GM23338 (cell line): ENCODE data around the gene SETDB1. TPM values are rescaled to one million over a fixed set of nuclear protein-coding genes. Genes with fewer than 3 reads are reported as not detected.

Experiments
- CREB1 ChIP-seq: fragments of 250-450 bp; sonication (Bioruptor Pico); IDR thresholded peaks from 2 replicates; pipeline ENCODE4 v1.5.0; 2020; ENCODE audit warnings: low read depth, mild to moderate bottlenecking, moderate library complexity
- EZH2 ChIP-seq: fragments of 200-600 bp; sonication (generic); IDR thresholded peaks from one replicate; pipeline ENCODE4 v1.8.0; 2017; ENCODE audit warnings: antibody characterized with exemption, mild to moderate bottlenecking, low read depth; ENCODE audit not compliant: unreplicated experiment
- EZH2phosphoT487 ChIP-seq: fragments of 200-600 bp; sonication (generic); IDR thresholded peaks from one replicate; pipeline ENCODE4 v1.8.1; 2018; ENCODE audit warnings: antibody characterized with exemption; ENCODE audit not compliant: unreplicated experiment
- JUNB ChIP-seq: IDR thresholded peaks from one replicate; pipeline ENCODE4 v1.6.1; 2016; ENCODE audit warnings: antibody characterized with exemption; ENCODE audit not compliant: unreplicated experiment
- NANOG ChIP-seq: IDR thresholded peaks from 2 replicates; pipeline ENCODE4 v1.6.1; 2016; ENCODE audit warnings: antibody characterized with exemption, borderline replicate concordance
- POLR2AphosphoS5 ChIP-seq: IDR thresholded peaks from 2 replicates; pipeline ENCODE4 v1.6.1; 2016; ENCODE audit warnings: antibody characterized with exemption, low read depth
- ZNF114 ChIP-seq: fragments of 250-450 bp; sonication (Bioruptor Pico); IDR thresholded peaks from 2 replicates; pipeline ENCODE4 v1.5.0; 2020; ENCODE audit warnings: mild to moderate bottlenecking, moderate library complexity
- ZNF331 ChIP-seq: fragments of 250-450 bp; sonication (Bioruptor Pico); IDR thresholded peaks from 2 replicates; pipeline ENCODE4 v1.5.0; 2020; ENCODE audit warnings: low read depth, mild to moderate bottlenecking, moderate library complexity
- polyA plus RNA-seq: library from polyadenylated mRNA; unstranded; fragments of >200 nt; fragmentation: Nextera tagmentation; extraction: Ambion mirVana; gene quantifications from 2 replicates; pipeline ENCODE4 v1.2.1, GENCODE V29; 2016
- total RNA-seq: library from RNA; depleted of rRNA; stranded (reverse); fragments of >200 nt; shearing (Covaris generic); gene quantifications from 2 replicates; pipeline ENCODE4 v1.2.3, GENCODE V29; 2014
- TF ChIP-seq, protein P1 (sequence below): fragments of 250-450 bp; sonication (Bioruptor Pico); IDR thresholded peaks from 2 replicates; pipeline ENCODE4 v1.5.0; 2020; ENCODE audit warnings: mild to moderate bottlenecking, moderate library complexity
- TF ChIP-seq, protein P2 (sequence below), 2 experiments: fragments of 200-600 bp in 1 of 2; sonication (generic) in 1 of 2; conservative IDR thresholded peaks; 2 replicates each; pipeline versions ENCODE4 v1.5.1 to v1.6.1; 2016 to 2017; ENCODE audit warnings: antibody characterized with exemption in 2 of 2, low read depth in 2 of 2, mild to moderate bottlenecking in 2 of 2, moderate library complexity in 1 of 2
- TF ChIP-seq, protein P3 (sequence below): IDR thresholded peaks from 2 replicates; pipeline ENCODE4 v1.6.1; 2016; ENCODE audit warnings: antibody characterized with exemption

Gene SETDB1
- total and polyA plus RNA-seq, 2 experiments from 2014 or later: 16.9 to 47.4 TPM

DNA sequence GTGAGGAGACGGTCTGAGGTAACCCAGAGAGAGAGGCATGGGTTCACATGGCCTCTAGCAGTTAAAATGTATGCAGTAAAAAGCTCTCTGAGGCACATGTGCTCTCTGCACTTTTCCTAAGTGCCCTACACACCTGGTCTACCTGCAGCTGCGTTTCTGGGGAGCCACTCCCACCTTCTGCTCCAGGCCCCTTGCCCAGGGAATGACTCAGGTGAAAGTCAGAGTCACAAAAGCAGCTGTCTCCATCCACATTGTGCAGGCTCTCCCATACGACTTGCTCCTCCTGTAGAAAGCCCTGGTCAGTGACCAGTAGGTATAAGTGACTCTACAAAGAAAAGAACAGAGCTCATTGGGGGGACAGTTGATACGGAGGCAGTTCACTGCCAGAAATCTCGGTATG lies 71.8 kb downstream of the SETDB1 start (continued):
- TF ChIP-seq, protein P1, sequence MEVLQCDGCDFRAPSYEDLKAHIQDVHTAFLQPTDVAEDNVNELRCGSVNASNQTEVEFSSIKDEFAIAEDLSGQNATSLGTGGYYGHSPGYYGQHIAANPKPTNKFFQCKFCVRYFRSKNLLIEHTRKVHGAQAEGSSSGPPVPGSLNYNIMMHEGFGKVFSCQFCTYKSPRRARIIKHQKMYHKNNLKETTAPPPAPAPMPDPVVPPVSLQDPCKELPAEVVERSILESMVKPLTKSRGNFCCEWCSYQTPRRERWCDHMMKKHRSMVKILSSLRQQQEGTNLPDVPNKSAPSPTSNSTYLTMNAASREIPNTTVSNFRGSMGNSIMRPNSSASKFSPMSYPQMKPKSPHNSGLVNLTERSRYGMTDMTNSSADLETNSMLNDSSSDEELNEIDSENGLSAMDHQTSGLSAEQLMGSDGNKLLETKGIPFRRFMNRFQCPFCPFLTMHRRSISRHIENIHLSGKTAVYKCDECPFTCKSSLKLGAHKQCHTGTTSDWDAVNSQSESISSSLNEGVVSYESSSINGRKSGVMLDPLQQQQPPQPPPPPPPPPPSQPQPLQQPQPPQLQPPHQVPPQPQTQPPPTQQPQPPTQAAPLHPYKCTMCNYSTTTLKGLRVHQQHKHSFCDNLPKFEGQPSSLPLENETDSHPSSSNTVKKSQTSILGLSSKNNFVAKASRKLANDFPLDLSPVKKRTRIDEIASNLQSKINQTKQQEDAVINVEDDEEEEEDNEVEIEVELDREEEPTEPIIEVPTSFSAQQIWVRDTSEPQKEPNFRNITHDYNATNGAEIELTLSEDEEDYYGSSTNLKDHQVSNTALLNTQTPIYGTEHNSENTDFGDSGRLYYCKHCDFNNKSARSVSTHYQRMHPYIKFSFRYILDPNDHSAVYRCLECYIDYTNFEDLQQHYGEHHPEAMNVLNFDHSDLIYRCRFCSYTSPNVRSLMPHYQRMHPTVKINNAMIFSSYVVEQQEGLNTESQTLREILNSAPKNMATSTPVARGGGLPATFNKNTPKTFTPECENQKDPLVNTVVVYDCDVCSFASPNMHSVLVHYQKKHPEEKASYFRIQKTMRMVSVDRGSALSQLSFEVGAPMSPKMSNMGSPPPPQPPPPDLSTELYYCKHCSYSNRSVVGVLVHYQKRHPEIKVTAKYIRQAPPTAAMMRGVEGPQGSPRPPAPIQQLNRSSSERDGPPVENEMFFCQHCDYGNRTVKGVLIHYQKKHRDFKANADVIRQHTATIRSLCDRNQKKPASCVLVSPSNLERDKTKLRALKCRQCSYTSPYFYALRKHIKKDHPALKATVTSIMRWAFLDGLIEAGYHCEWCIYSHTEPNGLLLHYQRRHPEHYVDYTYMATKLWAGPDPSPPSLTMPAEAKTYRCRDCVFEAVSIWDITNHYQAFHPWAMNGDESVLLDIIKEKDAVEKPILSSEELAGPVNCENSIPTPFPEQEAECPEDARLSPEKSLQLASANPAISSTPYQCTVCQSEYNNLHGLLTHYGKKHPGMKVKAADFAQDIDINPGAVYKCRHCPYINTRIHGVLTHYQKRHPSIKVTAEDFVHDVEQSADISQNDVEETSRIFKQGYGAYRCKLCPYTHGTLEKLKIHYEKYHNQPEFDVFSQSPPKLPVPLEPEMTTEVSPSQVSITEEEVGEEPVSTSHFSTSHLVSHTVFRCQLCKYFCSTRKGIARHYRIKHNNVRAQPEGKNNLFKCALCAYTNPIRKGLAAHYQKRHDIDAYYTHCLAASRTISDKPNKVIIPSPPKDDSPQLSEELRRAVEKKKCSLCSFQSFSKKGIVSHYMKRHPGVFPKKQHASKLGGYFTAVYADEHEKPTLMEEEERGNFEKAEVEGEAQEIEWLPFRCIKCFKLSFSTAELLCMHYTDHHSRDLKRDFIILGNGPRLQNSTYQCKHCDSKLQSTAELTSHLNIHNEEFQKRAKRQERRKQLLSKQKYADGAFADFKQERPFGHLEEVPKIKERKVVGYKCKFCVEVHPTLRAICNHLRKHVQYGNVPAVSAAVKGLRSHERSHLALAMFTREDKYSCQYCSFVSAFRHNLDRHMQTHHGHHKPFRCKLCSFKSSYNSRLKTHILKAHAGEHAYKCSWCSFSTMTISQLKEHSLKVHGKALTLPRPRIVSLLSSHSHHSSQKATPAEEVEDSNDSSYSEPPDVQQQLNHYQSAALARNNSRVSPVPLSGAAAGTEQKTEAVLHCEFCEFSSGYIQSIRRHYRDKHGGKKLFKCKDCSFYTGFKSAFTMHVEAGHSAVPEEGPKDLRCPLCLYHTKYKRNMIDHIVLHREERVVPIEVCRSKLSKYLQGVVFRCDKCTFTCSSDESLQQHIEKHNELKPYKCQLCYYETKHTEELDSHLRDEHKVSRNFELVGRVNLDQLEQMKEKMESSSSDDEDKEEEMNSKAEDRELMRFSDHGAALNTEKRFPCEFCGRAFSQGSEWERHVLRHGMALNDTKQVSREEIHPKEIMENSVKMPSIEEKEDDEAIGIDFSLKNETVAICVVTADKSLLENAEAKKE (CRISPR knock-in tag): no peak
- TF ChIP-seq CREB1 (CRISPR knock-in tag) (no peak), EZH2 (no peak), ZNF331 (CRISPR knock-in tag) (no peak), JUNB (no peak), NANOG (no peak), POLR2AphosphoS5 (no peak), ZNF114 (CRISPR knock-in tag) (no peak), EZH2phosphoT487 (no peak)
- TF ChIP-seq, protein P2, sequence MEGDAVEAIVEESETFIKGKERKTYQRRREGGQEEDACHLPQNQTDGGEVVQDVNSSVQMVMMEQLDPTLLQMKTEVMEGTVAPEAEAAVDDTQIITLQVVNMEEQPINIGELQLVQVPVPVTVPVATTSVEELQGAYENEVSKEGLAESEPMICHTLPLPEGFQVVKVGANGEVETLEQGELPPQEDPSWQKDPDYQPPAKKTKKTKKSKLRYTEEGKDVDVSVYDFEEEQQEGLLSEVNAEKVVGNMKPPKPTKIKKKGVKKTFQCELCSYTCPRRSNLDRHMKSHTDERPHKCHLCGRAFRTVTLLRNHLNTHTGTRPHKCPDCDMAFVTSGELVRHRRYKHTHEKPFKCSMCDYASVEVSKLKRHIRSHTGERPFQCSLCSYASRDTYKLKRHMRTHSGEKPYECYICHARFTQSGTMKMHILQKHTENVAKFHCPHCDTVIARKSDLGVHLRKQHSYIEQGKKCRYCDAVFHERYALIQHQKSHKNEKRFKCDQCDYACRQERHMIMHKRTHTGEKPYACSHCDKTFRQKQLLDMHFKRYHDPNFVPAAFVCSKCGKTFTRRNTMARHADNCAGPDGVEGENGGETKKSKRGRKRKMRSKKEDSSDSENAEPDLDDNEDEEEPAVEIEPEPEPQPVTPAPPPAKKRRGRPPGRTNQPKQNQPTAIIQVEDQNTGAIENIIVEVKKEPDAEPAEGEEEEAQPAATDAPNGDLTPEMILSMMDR (conservative IDR thresholded peaks at IDR 0.05; ENCODE audit: low read depth in 2 of 2): no peak
- TF ChIP-seq, protein P3, sequence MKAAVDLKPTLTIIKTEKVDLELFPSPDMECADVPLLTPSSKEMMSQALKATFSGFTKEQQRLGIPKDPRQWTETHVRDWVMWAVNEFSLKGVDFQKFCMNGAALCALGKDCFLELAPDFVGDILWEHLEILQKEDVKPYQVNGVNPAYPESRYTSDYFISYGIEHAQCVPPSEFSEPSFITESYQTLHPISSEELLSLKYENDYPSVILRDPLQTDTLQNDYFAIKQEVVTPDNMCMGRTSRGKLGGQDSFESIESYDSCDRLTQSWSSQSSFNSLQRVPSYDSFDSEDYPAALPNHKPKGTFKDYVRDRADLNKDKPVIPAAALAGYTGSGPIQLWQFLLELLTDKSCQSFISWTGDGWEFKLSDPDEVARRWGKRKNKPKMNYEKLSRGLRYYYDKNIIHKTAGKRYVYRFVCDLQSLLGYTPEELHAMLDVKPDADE: no peak
